ENCODE measurements around the gene AP3B2. TPM values are rescaled to one million over a fixed set of nuclear protein-coding genes. Genes with fewer than 3 reads are reported as not detected.

AP3B2 gene
- total RNA-seq, 1 donor from 2014 or later = 0.51 TPM

GRCh38 chr15:82611348-82611747 lies 98.3 kb downstream of the AP3B2 start:
- TF ChIP-seq CTCF (IDR thresholded peaks at IDR 0.05) = no peak
- no peaks in the 10 kb centered on the region for H3K9me3 Mint-ChIP-seq (ENCODE audit: unreplicated experiment)
- no peaks in the 10 kb centered on the region for H3K4me1 Mint-ChIP-seq (ENCODE audit: unreplicated experiment)
- peaks cover 19% of the 10 kb centered on the region for H3K27me3 Mint-ChIP-seq (ENCODE audit: unreplicated experiment)
- no peaks in the 10 kb centered on the region for H3K36me3 Mint-ChIP-seq (ENCODE audit: unreplicated experiment)
- H3K27ac Mint-ChIP-seq (ENCODE audit: unreplicated experiment) = no peak overlapping the region
- no peak overlapping the region for H3K4me3 Mint-ChIP-seq (ENCODE audit: unreplicated experiment)
- DNase-seq (ENCODE audit: extremely low spot score, unreplicated experiment) = no peak

Other genes with a start within 250 kb of the AP3B2 start
- 1,272 and 1,309 TPM in 2 replicates for gene RPS17, start 169.4 kb downstream of the AP3B2 start, total RNA-seq
- 0.13 and 0.65 TPM in 2 replicates for gene CPEB1, start 62.5 kb downstream of the AP3B2 start, total RNA-seq
- not detected in 2 replicates for gene FSD2, start 96.2 kb upstream of the AP3B2 start, total RNA-seq
- gene WHAMM, start 99.8 kb upstream of the AP3B2 start, total RNA-seq = 8.9 and 9.6 TPM in 2 replicates
- gene HOMER2, start 242.8 kb upstream of the AP3B2 start, total RNA-seq = 3.2 and 6.3 TPM in 2 replicates

Data from osteocyte (in vitro differentiated cells).